MCF 10A (cell line): ENCODE data around the gene KCNA3. TPM values are rescaled to one million over a fixed set of nuclear protein-coding genes. Genes with fewer than 3 reads are reported as not detected.

Experiments used
- BruUV-seq: library from RNA; stranded (reverse); fragments of 400-500 nt; replicated peaks from 2 replicates; lab custom pipeline; 2021; lab: Mats Ljungman, UMichigan
- CTCF ChIA-PET: fragments of 300-600 bp; sonication (Branson Sonifier 250); formaldehyde crosslinking; extraction: SDS; loops from one replicate; lab custom pipeline; 2021; ENCODE audit warnings: antibody characterized with exemption, inconsistent platforms; lab: Yijun Ruan, JAX
- POLR2A ChIA-PET: fragments of 300-600, 350-650 bp; sonication (Branson Sonifier 250); formaldehyde crosslinking; extraction: SDS; loops from one replicate; lab custom pipeline; 2020; ENCODE audit warnings: antibody characterized with exemption, inconsistent platforms; lab: Yijun Ruan, JAX
- DNase-seq: peaks from one replicate; pipeline ENCODE4 v3.0.0-alpha.2; 2018; ENCODE audit not compliant: unreplicated experiment
- H3K27ac Mint-ChIP-seq: one replicate; pipeline ENCODE4 v1.8.0; 2022; ENCODE audit warnings: mild to moderate bottlenecking, low read depth, mixed read lengths; ENCODE audit not compliant: unreplicated experiment
- H3K27me3 Mint-ChIP-seq: one replicate; pipeline ENCODE4 v1.8.0; 2022; ENCODE audit warnings: mixed read lengths; ENCODE audit not compliant: insufficient read depth, unreplicated experiment
- H3K36me3 Mint-ChIP-seq: one replicate; pipeline ENCODE4 v1.8.0; 2022; ENCODE audit warnings: mild to moderate bottlenecking, moderate library complexity, mixed read lengths; ENCODE audit not compliant: insufficient read depth, unreplicated experiment
- H3K4me1 Mint-ChIP-seq: one replicate; pipeline ENCODE4 v1.8.0; 2022; ENCODE audit warnings: mixed read lengths; ENCODE audit not compliant: insufficient read depth, unreplicated experiment
- H3K4me3 Mint-ChIP-seq: one replicate; pipeline ENCODE4 v1.8.0; 2022; ENCODE audit warnings: mild to moderate bottlenecking, moderate library complexity, mixed read lengths; ENCODE audit not compliant: unreplicated experiment
- H3K9me3 Mint-ChIP-seq: one replicate; pipeline ENCODE4 v1.8.0; 2022; ENCODE audit warnings: mixed read lengths; ENCODE audit not compliant: unreplicated experiment
- CTCF ChIP-seq: fragments of 200-600 bp; IDR thresholded peaks from one replicate; pipeline ENCODE4 v1.8.0; 2022; ENCODE audit warnings: antibody characterized with exemption, mild to moderate bottlenecking; ENCODE audit not compliant: unreplicated experiment
- intact Hi-C: fragments of 100-400 bp; cut with micrococcal nuclease; formaldehyde crosslinking; loops from 2 replicates; pipeline ENCODE4 v1.14.1; 2022
- total RNA-seq: library from RNA; stranded (reverse); gene quantifications from 2 replicates; pipeline ENCODE4 v1.2.3, GENCODE V29; 2022

Gene KCNA3
- total RNA-seq, 1 experiment from 2014 or later: not detected

- no peak overlapping the region for H3K4me3 Mint-ChIP-seq
- ChIA-PET POLR2A (no interaction called here), CTCF (interaction anchor here (0.7 kb wide), 1 partner anchor 71 kb away, joined by 3 read pairs; no protein-coding TSS in a partner anchor)
- intact Hi-C loops: no loop called here
- H3K9me3 Mint-ChIP-seq: no peaks in the 10 kb centered on the region
- H3K27ac Mint-ChIP-seq: no peak overlapping the region
- DNase-seq: no peak
- no peak for TF ChIP-seq CTCF
- no TSS peak for BruUV-seq
- H3K36me3 Mint-ChIP-seq: no peaks in the 10 kb centered on the region
- H3K4me1 Mint-ChIP-seq: no peaks in the 10 kb centered on the region
- peaks cover 33% of the 10 kb centered on the region for H3K27me3 Mint-ChIP-seq
These were observed 34.3 kb upstream of the KCNA3 start for GRCh38 chr1:110708974-110709440.

GRCh38 chr1:110707232-110707631 lies 32.5 kb upstream of the KCNA3 start:
- CTCF ChIA-PET: interaction anchor here (0.6 to 1.7 kb wide), 3 partner anchors 24 to 59 kb away, joined by 3 to 12 read pairs (median 4); no protein-coding TSS in a partner anchor
- no peak overlapping the region for H3K27ac Mint-ChIP-seq
- no peaks in the 10 kb centered on the region for H3K36me3 Mint-ChIP-seq
- POLR2A ChIA-PET: no interaction called here
- H3K4me1 Mint-ChIP-seq: no peaks in the 10 kb centered on the region
- TF ChIP-seq CTCF: no peak
- no peak for DNase-seq
- H3K4me3 Mint-ChIP-seq: no peak overlapping the region
- intact Hi-C loops: no loop called here
- no TSS peak for BruUV-seq
- peaks cover 17% of the 10 kb centered on the region for H3K27me3 Mint-ChIP-seq
- H3K9me3 Mint-ChIP-seq: no peaks in the 10 kb centered on the region

- no peaks in the 10 kb centered on the region for H3K9me3 Mint-ChIP-seq
- no peak for TF ChIP-seq CTCF
- no peaks in the 10 kb centered on the region for H3K4me1 Mint-ChIP-seq
- POLR2A ChIA-PET: no interaction called here
- BruUV-seq: no TSS peak
- H3K36me3 Mint-ChIP-seq: no peaks in the 10 kb centered on the region
- DNase-seq: no peak
- CTCF ChIA-PET: interaction anchor here (0.5 to 1.7 kb wide), 5 partner anchors 34 to 86 kb away, joined by 3 to 12 read pairs (median 3); no protein-coding TSS in a partner anchor
- no peak overlapping the region for H3K4me3 Mint-ChIP-seq
- no peak overlapping the region for H3K27ac Mint-ChIP-seq
- peaks cover 17% of the 10 kb centered on the region for H3K27me3 Mint-ChIP-seq
- intact Hi-C loops: no loop called here
These were observed 31.9 kb upstream of the KCNA3 start for GRCh38 chr1:110706621-110707020.

- peaks cover 17% of the 10 kb centered on the region for H3K27me3 Mint-ChIP-seq
- no peak overlapping the region for H3K27ac Mint-ChIP-seq
- H3K9me3 Mint-ChIP-seq: no peaks in the 10 kb centered on the region
- no peaks in the 10 kb centered on the region for H3K4me1 Mint-ChIP-seq
- no peaks in the 10 kb centered on the region for H3K36me3 Mint-ChIP-seq
- no peak overlapping the region for H3K4me3 Mint-ChIP-seq
- no peak for TF ChIP-seq CTCF
- ChIA-PET CTCF (no interaction called here), POLR2A (no interaction called here)
- BruUV-seq: no TSS peak
- no peak for DNase-seq
- intact Hi-C loops: no loop called here
These were observed 27.5 kb upstream of the KCNA3 start for GRCh38 chr1:110702260-110702659.
